Keratinocyte (primary cell): ENCODE measurements around the gene C11orf58. TPM values are rescaled to one million over a fixed set of nuclear protein-coding genes. Genes with fewer than 3 reads are reported as not detected.

ENCODE experiments used
- DNase-seq: peaks from one replicate; pipeline ENCODE4 v3.0.0-alpha.2; 2011; ENCODE audit warnings: low read depth, missing footprints, low spot score
- FAIRE-seq: peaks from 2 replicates; lab custom pipeline; 2011; peaks lifted over from hg19 to GRCh38; lab: Jason Lieb, UNC
- H2AFZ ChIP-seq: 2 replicates; pipeline ENCODE4 v1.6.0; 2012; ENCODE audit warnings: low read length, control low read depth, inconsistent platforms; ENCODE audit not compliant: control insufficient read depth
- H3K27ac ChIP-seq: 2 replicates; pipeline ENCODE4 v1.5.1; 2011; ENCODE audit warnings: low read length; ENCODE audit not compliant: control insufficient read depth, insufficient read depth
- H3K27me3 ChIP-seq: 3 replicates; pipeline ENCODE4 v1.6.0; 2011; ENCODE audit warnings: low read length; ENCODE audit not compliant: control insufficient read depth, insufficient read depth; ENCODE audit errors: extremely low read depth
- H3K36me3 ChIP-seq, 2 experiments: 2 replicates in 1 of 2; 3 replicates in 1 of 2; pipeline ENCODE4 v1.5.1; 2011; ENCODE audit warnings: low read length in 2 of 2, mild to moderate bottlenecking in 1 of 2; ENCODE audit not compliant: control insufficient read depth in 2 of 2, insufficient read depth in 2 of 2; ENCODE audit errors: extremely low read depth in 1 of 2
- H3K4me1 ChIP-seq: 3 replicates; pipeline ENCODE4 v1.5.1; 2011; ENCODE audit warnings: low read length; ENCODE audit not compliant: control insufficient read depth, insufficient read depth; ENCODE audit errors: extremely low read depth
- H3K4me2 ChIP-seq: 3 replicates; pipeline ENCODE4 v1.6.0; 2011; ENCODE audit warnings: low read depth, low read length; ENCODE audit not compliant: control insufficient read depth, insufficient read depth; ENCODE audit errors: extremely low read depth
- H3K4me3 ChIP-seq, 3 experiments: fragments of 200-600 bp in 1 of 3; sonication (generic) in 1 of 3; 2 replicates in 2 of 3; 3 replicates in 1 of 3; pipeline ENCODE4 v1.5.1; 2011 to 2016; ENCODE audit warnings: low read length in 3 of 3, mild to moderate bottlenecking in 3 of 3, control low read depth in 2 of 3, inconsistent platforms in 1 of 3, low read depth in 1 of 3, mixed read lengths in 1 of 3, mixed run types in 1 of 3, moderate library complexity in 1 of 3; ENCODE audit not compliant: control insufficient read depth in 2 of 3, insufficient read depth in 2 of 3; ENCODE audit errors: extremely low read depth in 1 of 3
- H3K79me2 ChIP-seq: 2 replicates; pipeline ENCODE4 v1.6.0; 2012; ENCODE audit warnings: low read length; ENCODE audit not compliant: control insufficient read depth, insufficient read depth
- H3K9ac ChIP-seq: 3 replicates; pipeline ENCODE4 v1.6.0; 2011; ENCODE audit warnings: low read length; ENCODE audit not compliant: control insufficient read depth, insufficient read depth; ENCODE audit errors: extremely low read depth
- H3K9me1 ChIP-seq: 3 replicates; pipeline ENCODE4 v1.6.0; 2011; ENCODE audit warnings: low read length; ENCODE audit not compliant: control insufficient read depth, insufficient read depth; ENCODE audit errors: extremely low read depth
- H3K9me3 ChIP-seq: 2 replicates; pipeline ENCODE4 v1.5.1; 2012; ENCODE audit warnings: low read depth, low read length; ENCODE audit not compliant: control insufficient read depth
- H4K20me1 ChIP-seq: 3 replicates; pipeline ENCODE4 v1.6.0; 2011; ENCODE audit warnings: low read length; ENCODE audit not compliant: control insufficient read depth, insufficient read depth; ENCODE audit errors: extremely low read depth
- EZH2 ChIP-seq: IDR thresholded peaks from one replicate; pipeline ENCODE4 v1.6.1; 2012; ENCODE audit warnings: inconsistent platforms, mild to moderate bottlenecking, low read length, moderate library complexity
- dilution Hi-C: fragments of 300-500 bp; cut with MboI; formaldehyde crosslinking; loops from one replicate; pipeline ENCODE4 v1.7.0; 2020; ENCODE audit warnings: low sequenced_read_pairs; ENCODE audit not compliant: extremely low pct_ligation_motif_present
- polyA plus RNA-seq, 5 experiments: library from polyadenylated mRNA; depleted of rRNA in 3 of 5; stranded (reverse) in 3 of 5; stranded (forward) in 1 of 5; unstranded in 1 of 5; fragments of >200 nt; gene quantifications; 1 replicate in 1 of 5; 2 replicates in 3 of 5; 3 replicates in 1 of 5; pipeline versions ENCODE4 v1.2.1 to v1.2.3, GENCODE V29; 2011 to 2012; ENCODE audit warnings: missing spikeins in 2 of 5, low read depth in 1 of 5, low replicate concordance in 1 of 5
- TF ChIP-seq, protein P1 (sequence below), 3 experiments: IDR thresholded peaks in 1 of 3; conservative IDR thresholded peaks in 1 of 3; optimal IDR thresholded peaks in 1 of 3; 2 replicates in 2 of 3; 3 replicates in 1 of 3; pipeline versions ENCODE3 to v1.5.1; 2011; ENCODE audit warnings: low read length in 3 of 3, mild to moderate bottlenecking in 3 of 3, moderate library complexity in 2 of 3, control low read depth in 1 of 3, inconsistent platforms in 1 of 3; ENCODE audit not compliant: insufficient read depth in 2 of 3; ENCODE audit errors: extremely low read depth in 1 of 3

Gene C11orf58
- polyA plus RNA-seq, 1 donor (not counting 4 experiments of a cell fraction or from before 2014, with no cell fraction given) = 166 TPM

DNA sequence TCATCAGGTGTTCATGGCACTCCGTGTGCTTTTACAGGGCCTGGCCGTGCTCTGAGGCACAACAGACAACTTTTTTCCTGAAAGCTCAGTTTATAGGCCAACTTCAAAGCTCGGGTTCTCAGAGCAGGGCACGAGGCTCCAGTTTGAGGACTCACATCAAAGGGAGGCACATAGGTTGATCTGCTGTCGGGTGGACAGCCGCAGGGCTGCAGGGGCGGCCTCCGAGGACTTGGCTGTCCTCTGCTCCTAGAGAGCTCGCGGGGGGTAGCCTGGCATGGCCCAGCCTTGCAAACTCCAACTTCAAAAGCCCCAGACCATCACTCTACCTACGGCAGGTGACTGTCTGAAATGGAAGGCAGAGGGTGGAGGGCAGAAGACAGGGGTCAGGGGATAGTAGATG is 31.6 kb downstream of the C11orf58 start:
- DNase-seq = no peak
- no peak overlapping the region for H3K4me2 ChIP-seq
- no peaks in the 10 kb centered on the region for H3K27me3 ChIP-seq
- no peaks in the 10 kb centered on the region for H3K36me3 ChIP-seq
- no peak overlapping the region for H3K27ac ChIP-seq
- no peaks in the 10 kb centered on the region for H3K9me3 ChIP-seq
- no peaks in the 10 kb centered on the region for H3K79me2 ChIP-seq
- no peaks in the 10 kb centered on the region for H4K20me1 ChIP-seq
- dilution Hi-C loops = no loop called here
- FAIRE-seq = no peak
- no peak overlapping the region for H3K4me3 ChIP-seq
- no peak overlapping the region for H2AFZ ChIP-seq
- TF ChIP-seq, protein P1, sequence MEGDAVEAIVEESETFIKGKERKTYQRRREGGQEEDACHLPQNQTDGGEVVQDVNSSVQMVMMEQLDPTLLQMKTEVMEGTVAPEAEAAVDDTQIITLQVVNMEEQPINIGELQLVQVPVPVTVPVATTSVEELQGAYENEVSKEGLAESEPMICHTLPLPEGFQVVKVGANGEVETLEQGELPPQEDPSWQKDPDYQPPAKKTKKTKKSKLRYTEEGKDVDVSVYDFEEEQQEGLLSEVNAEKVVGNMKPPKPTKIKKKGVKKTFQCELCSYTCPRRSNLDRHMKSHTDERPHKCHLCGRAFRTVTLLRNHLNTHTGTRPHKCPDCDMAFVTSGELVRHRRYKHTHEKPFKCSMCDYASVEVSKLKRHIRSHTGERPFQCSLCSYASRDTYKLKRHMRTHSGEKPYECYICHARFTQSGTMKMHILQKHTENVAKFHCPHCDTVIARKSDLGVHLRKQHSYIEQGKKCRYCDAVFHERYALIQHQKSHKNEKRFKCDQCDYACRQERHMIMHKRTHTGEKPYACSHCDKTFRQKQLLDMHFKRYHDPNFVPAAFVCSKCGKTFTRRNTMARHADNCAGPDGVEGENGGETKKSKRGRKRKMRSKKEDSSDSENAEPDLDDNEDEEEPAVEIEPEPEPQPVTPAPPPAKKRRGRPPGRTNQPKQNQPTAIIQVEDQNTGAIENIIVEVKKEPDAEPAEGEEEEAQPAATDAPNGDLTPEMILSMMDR (optimal IDR thresholded peaks at IDR 0.05 in 1 of 3, IDR thresholded peaks at IDR 0.05 in 1 of 3, conservative IDR thresholded peaks at IDR 0.05 in 1 of 3; ENCODE audit: extremely low read depth in 1 of 3, insufficient read depth in 2 of 3, low read length in 3 of 3) = no peak
- no peak for TF ChIP-seq EZH2
- no peaks in the 10 kb centered on the region for H3K4me1 ChIP-seq
- H3K9me1 ChIP-seq = no peaks in the 10 kb centered on the region
- no peak overlapping the region for H3K9ac ChIP-seq

DNA sequence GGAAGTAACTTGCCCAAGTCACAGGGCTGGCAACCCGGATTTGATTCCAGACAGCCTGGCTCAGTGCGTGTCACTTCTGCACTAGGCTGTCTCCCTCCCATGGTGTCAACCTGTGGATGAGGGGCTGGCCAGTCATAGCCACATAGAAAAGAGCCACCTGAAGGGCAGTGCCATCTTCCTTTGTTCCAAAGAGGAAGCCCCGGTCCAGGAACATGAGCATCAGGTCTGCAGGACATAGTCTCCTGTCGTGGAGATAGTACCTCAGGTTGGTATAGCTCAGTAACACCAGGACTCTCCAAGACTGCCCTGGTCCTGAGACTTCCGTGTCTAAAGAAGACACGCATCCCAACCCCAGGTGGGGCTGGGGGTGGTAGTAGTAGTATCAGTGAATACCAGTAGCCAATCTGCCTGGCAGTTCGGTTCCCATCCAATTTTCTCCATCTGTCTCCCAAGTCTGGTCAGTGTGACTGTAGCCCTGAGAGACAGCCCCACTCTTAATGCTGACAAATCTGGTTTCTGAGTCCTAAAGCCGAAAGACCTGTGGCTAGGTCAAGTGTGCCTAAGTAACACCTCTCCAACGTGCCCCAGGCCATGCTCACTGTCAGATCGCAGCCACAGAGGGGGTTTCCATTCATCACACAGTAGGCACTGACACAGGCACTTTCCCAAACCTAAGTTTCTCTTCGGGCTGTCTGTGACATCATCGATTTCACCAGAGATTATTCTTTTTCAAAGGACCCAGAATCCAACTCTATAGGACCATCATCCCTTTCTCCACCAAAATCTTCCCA is 33.1 kb downstream of the C11orf58 start:
- H3K36me3 ChIP-seq = no peaks in the 10 kb centered on the region

More for the DNA sequence above, 33.1 kb downstream of the C11orf58 start:
- H3K4me3 ChIP-seq = no peak overlapping the region
- no peaks in the 10 kb centered on the region for H4K20me1 ChIP-seq
- H3K27me3 ChIP-seq = no peaks in the 10 kb centered on the region
- FAIRE-seq (no peak), DNase-seq (no peak)
- H3K9me1 ChIP-seq = no peaks in the 10 kb centered on the region
- H3K4me2 ChIP-seq = no peak overlapping the region
- H2AFZ ChIP-seq = no peak overlapping the region
- H3K4me1 ChIP-seq = peaks cover 9% of the 10 kb centered on the region
- dilution Hi-C loops = no loop called here
- no peak overlapping the region for H3K27ac ChIP-seq
- H3K9ac ChIP-seq = no peak overlapping the region
- no peaks in the 10 kb centered on the region for H3K9me3 ChIP-seq
- H3K79me2 ChIP-seq = no peaks in the 10 kb centered on the region
- TF ChIP-seq, protein P1 (optimal IDR thresholded peaks at IDR 0.05 in 1 of 3, IDR thresholded peaks at IDR 0.05 in 1 of 3, conservative IDR thresholded peaks at IDR 0.05 in 1 of 3; ENCODE audit: extremely low read depth in 1 of 3, insufficient read depth in 2 of 3, low read length in 3 of 3) = no peak
- TF ChIP-seq EZH2 = no peak
